Measurements from ENCODE around the gene SLC34A2. TPM values are rescaled to one million over a fixed set of nuclear protein-coding genes. Genes with fewer than 3 reads are reported as not detected.

The SLC34A2 gene
- total RNA-seq, 2 donors from 2014 or later = 2.0 to 7.3 TPM

DNA sequence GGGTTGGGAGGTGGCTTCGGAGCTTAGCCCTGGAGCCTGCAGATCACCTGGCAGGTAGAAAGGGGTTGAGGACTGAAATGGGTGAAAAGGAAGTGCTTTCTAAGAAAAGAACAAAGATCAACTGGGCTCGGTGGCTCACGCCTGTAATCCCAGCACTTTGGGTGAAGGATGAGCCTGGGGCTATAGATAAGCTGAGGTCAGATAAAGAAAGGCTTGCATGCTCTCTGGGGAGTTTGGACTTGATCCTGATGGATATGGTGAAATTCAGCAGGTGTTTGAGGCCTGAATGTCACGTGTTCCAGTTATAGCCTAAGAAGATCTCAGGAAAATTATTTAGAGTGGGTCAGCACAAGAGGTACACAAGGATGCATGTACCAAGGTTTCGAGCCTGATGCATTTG is 40.8 kb downstream of the SLC34A2 start:
- TF ChIP-seq CTCF (IDR thresholded peaks at IDR 0.05) (no peak), POLR2A (IDR thresholded peaks at IDR 0.05) (no peak)
- H3K4me1 ChIP-seq = no peaks in the 10 kb centered on the region
- ATAC-seq = no peak
- no peaks in the 10 kb centered on the region for H3K27me3 ChIP-seq
- no peak overlapping the region for H3K4me3 ChIP-seq
- H3K9me3 ChIP-seq = peaks cover 0 to 2% (median 0%) of the 10 kb centered on the region in 3 donors
- no peaks in the 10 kb centered on the region for H3K36me3 ChIP-seq (replicated peaks in 1 of 2; ENCODE audit: insufficient read depth in 1 of 2, low read depth in 2 of 2)
- DNase-seq = no peak
- no peak overlapping the region for H3K27ac ChIP-seq
- intact Hi-C loops (cut with DNase I) = no loop called here
- WGBS, 2 donors = 62 to 63% methylated on average over 5 of the region's 5 CpGs

- H3K27me3 ChIP-seq = no peaks in the 10 kb centered on the region
- no peak for ATAC-seq
- WGBS, 2 donors = 64 to 81% methylated on average over 5 of the region's 5 CpGs
Observed at GRCh38 chr4:25697516-25697915, 41.9 kb downstream of the SLC34A2 start.

GRCh38 chr4:25700661-25701060 is 45.0 kb downstream of the SLC34A2 start:
- Histone ChIP-seq H3K4me3 (no peak overlapping the region), H3K9me3 (no peaks in the 10 kb centered on the region), H3K27ac (no peak overlapping the region), H3K27me3 (no peaks in the 10 kb centered on the region), H3K36me3 (replicated peaks in 1 of 2; ENCODE audit: insufficient read depth in 1 of 2, low read depth in 2 of 2) (no peaks in the 10 kb centered on the region), H3K4me1 (no peaks in the 10 kb centered on the region)
- intact Hi-C loops (cut with DNase I) = no loop called here
- TF ChIP-seq POLR2A (IDR thresholded peaks at IDR 0.05) (no peak), CTCF (IDR thresholded peaks at IDR 0.05) (no peak)
- no peak for ATAC-seq
- DNase-seq = no peak
- 70 to 71% methylated on average over 4 of the region's 4 CpGs for WGBS, 2 donors

More at GRCh38 chr4:25697516-25697915, 41.9 kb downstream of the SLC34A2 start:
- Histone ChIP-seq H3K4me3 (no peak overlapping the region), H3K27ac (no peak overlapping the region), H3K4me1 (no peaks in the 10 kb centered on the region), H3K36me3 (replicated peaks in 1 of 2; ENCODE audit: insufficient read depth in 1 of 2, low read depth in 2 of 2) (no peaks in the 10 kb centered on the region), H3K9me3 (no peaks in the 10 kb centered on the region)
- intact Hi-C loops (cut with DNase I) = no loop called here
- TF ChIP-seq CTCF (IDR thresholded peaks at IDR 0.05) (no peak), POLR2A (IDR thresholded peaks at IDR 0.05) (no peak)
- DNase-seq = no peak

DNA sequence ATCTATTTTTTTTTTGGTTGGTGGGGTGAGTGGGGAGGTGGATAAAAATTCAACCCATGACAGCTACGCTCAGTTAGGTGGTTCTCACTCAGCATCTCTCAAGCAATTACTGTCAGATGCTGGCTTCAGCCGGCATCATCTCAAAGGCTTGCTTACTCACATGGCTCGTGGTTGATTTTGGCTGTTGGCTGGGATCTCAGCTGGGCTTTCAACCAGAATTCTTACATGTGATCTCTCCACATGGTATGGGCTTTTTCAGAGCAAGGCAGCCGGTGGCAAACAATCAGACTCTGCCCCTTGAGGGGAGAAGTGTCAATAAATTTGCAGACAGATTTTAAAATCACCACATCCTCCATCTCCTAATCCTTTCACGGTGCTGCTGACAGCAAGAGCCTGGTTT is 47.2 kb downstream of the SLC34A2 start:
- Histone ChIP-seq H3K4me3 (no peak overlapping the region), H3K9me3 (no peaks in the 10 kb centered on the region), H3K27me3 (no peaks in the 10 kb centered on the region), H3K36me3 (replicated peaks in 1 of 2; ENCODE audit: insufficient read depth in 1 of 2, low read depth in 2 of 2) (no peaks in the 10 kb centered on the region), H3K27ac (no peak overlapping the region), H3K4me1 (no peaks in the 10 kb centered on the region)
- TF ChIP-seq POLR2A (IDR thresholded peaks at IDR 0.05) = no peak
- TF ChIP-seq CTCF (IDR thresholded peaks at IDR 0.05) = no peak
- ATAC-seq = no peak
- no peak for DNase-seq
- 55 to 60% methylated on average over 5 of the region's 5 CpGs for WGBS, 2 donors
- intact Hi-C loops (cut with DNase I) = no loop called here

GRCh38 chr4:25703731-25704388 is 48.2 kb downstream of the SLC34A2 start:
- ATAC-seq = no peak
- no peaks in the 10 kb centered on the region for H3K27me3 ChIP-seq
- H3K4me3 ChIP-seq = no peak overlapping the region
- WGBS, 2 donors = 54 to 61% methylated on average over 3 of the region's 3 CpGs
- no peak for DNase-seq
- intact Hi-C loops (cut with DNase I) = no loop called here
- H3K9me3 ChIP-seq = no peaks in the 10 kb centered on the region
- H3K36me3 ChIP-seq (replicated peaks in 1 of 2; ENCODE audit: insufficient read depth in 1 of 2, low read depth in 2 of 2) = no peaks in the 10 kb centered on the region
- TF ChIP-seq CTCF (IDR thresholded peaks at IDR 0.05) (no peak), POLR2A (IDR thresholded peaks at IDR 0.05) (no peak)
- H3K4me1 ChIP-seq = no peaks in the 10 kb centered on the region
- no peak overlapping the region for H3K27ac ChIP-seq
